K562 treated with DMSO at 1 percent for 12 hours (cell line): ENCODE data around the gene THSD7B. TPM values are rescaled to one million over a fixed set of nuclear protein-coding genes. Genes with fewer than 3 reads are reported as not detected.

Source experiments
- total RNA-seq: library from RNA; unstranded; fragments of 300-600 nt; gene quantifications from 2 replicates; pipeline ENCODE4 v1.2.3, GENCODE V29; 2022; ENCODE audit not compliant: insufficient read depth

The THSD7B gene, protein sequence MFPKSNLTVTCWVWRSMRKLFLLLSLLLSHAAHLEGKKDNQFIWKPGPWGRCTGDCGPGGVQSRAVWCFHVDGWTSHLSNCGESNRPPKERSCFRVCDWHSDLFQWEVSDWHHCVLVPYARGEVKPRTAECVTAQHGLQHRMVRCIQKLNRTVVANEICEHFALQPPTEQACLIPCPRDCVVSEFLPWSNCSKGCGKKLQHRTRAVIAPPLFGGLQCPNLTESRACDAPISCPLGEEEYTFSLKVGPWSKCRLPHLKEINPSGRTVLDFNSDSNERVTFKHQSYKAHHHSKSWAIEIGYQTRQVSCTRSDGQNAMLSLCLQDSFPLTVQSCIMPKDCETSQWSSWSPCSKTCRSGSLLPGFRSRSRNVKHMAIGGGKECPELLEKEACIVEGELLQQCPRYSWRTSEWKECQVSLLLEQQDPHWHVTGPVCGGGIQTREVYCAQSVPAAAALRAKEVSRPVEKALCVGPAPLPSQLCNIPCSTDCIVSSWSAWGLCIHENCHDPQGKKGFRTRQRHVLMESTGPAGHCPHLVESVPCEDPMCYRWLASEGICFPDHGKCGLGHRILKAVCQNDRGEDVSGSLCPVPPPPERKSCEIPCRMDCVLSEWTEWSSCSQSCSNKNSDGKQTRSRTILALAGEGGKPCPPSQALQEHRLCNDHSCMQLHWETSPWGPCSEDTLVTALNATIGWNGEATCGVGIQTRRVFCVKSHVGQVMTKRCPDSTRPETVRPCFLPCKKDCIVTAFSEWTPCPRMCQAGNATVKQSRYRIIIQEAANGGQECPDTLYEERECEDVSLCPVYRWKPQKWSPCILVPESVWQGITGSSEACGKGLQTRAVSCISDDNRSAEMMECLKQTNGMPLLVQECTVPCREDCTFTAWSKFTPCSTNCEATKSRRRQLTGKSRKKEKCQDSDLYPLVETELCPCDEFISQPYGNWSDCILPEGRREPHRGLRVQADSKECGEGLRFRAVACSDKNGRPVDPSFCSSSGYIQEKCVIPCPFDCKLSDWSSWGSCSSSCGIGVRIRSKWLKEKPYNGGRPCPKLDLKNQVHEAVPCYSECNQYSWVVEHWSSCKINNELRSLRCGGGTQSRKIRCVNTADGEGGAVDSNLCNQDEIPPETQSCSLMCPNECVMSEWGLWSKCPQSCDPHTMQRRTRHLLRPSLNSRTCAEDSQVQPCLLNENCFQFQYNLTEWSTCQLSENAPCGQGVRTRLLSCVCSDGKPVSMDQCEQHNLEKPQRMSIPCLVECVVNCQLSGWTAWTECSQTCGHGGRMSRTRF (N-terminal part only)
- total RNA-seq = not detected in 2 replicates

DNA sequence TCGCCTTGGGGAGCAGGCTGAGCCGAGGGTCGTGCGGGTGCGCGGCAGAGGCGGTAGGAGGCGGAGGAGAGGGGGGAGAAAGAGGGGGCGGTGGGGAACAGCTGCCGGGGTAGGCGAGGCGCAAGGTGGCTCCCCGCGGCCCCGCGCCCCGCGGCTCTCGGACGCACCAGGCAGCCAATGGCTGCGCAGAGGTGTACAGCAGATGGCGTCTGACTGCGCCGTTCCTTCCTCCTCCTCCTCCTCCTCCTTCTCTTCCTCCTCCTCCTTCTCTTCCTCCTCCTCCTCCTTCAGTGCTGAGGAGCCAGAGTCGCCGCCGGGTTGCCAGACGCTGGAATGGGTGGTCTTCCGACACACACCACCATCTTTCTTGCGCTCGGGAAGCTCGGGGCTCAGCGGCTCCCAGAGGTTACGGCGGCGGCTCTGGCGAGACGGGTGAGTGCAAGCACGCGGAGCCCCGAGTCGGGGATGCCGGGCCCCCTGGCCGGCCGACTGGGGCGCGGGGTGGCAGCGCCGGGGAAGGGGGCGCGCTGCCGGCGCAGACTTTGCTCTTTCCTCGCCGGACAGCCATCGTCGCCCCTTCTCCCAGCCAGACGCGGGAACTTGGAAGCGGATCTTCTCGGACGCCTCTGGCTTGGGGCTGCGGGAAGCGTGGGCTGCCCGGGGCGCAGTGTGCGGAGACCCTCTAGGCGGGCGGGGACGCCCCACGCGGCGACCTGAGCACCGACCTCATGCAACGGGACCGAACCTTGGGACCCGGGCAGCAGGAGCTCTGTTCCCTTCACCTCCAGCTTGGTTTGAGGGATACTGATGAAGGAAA, at the start of gene THSD7B:
THSD7B (plus strand) TSS at position 290 of the 817 bp plus-strand sequence. CDS start 116,634 bp downstream, outside the sequence.

